PC-3 (cell line): Measurements from ENCODE around the gene SNX13.

ENCODE experiments used
- CTCF ChIP-seq: fragments of 300-600 bp; sonication (generic); conservative IDR thresholded peaks from 2 replicates; pipeline ENCODE4 v1.5.1; 2017; ENCODE audit warnings: antibody characterized with exemption, low read depth, mild to moderate bottlenecking, low read length
- EZH2 ChIP-seq: fragments of 300-600 bp; sonication (generic); IDR thresholded peaks from one replicate; pipeline ENCODE4 v1.6.1; 2017; ENCODE audit warnings: antibody characterized with exemption, mild to moderate bottlenecking, low read length; ENCODE audit not compliant: unreplicated experiment
- EZH2phosphoT487 ChIP-seq: fragments of 300-600 bp; sonication (generic); IDR thresholded peaks from 2 replicates; pipeline ENCODE4 v1.6.1; 2018; ENCODE audit warnings: mild to moderate bottlenecking, antibody characterized with exemption, low read length, borderline replicate concordance

- TF ChIP-seq CTCF (no peak), EZH2 (no peak), EZH2phosphoT487 (no peak)
These were observed 87.9 kb downstream of the SNX13 start for GRCh38 chr7:17852361-17852760.
